HG03025 (cell line): ENCODE data around the gene POLE3.
"Not testable (repeated sequence)": the region's sequence is repeated elsewhere in the genome, so short reads cannot be mapped to it uniquely, and the experiment has no call there.

Experiments
- ATAC-seq: cut with Tn5 transposase; IDR thresholded peaks from one replicate; pipeline ENCODE4 v1.9.1; 2021; ENCODE audit warnings: mild to moderate bottlenecking, moderate library complexity; ENCODE audit not compliant: unreplicated experiment, low FRiP score

The POLE3 gene

GRCh38 chr9:113406353-113406752 is 4.1 kb downstream of the POLE3 start:
- ATAC-seq: not testable (repeated sequence)

- ATAC-seq: no peak
These were observed 6.8 kb downstream of the POLE3 start for GRCh38 chr9:113403646-113404045.

GRCh38 chr9:113401027-113401792 is 9.3 kb downstream of the POLE3 start, which contains the start of gene ALAD:
Gene ALAD, minus strand, starts transcription at chr9:113401284. Its CDS starts 7,725 bp downstream, at chr9:113393559.
- peak; percentile 94 for ATAC-seq

- ATAC-seq: no peak
These were observed 10.8 kb downstream of the POLE3 start for GRCh38 chr9:113399646-113400200.

- ATAC-seq: no peak
These were observed 11.7 kb downstream of the POLE3 start for GRCh38 chr9:113398796-113399195.

- ATAC-seq: no peak
These were observed 13.3 kb downstream of the POLE3 start for GRCh38 chr9:113397203-113397631.

GRCh38 chr9:113395000-113395861 is 15.2 kb downstream of the POLE3 start:
- ATAC-seq: no peak

GRCh38 chr9:113393281-113393680 is 17.2 kb downstream of the POLE3 start:
- ATAC-seq: no peak

- no peak for ATAC-seq
These were observed 18.6 kb downstream of the POLE3 start for GRCh38 chr9:113391917-113392316.

- ATAC-seq: no peak
These were observed 20.1 kb downstream of the POLE3 start for GRCh38 chr9:113390192-113390960.

GRCh38 chr9:113389451-113389850 is 21.0 kb downstream of the POLE3 start:
- no peak for ATAC-seq

- no peak for ATAC-seq
These were observed 21.6 kb downstream of the POLE3 start for GRCh38 chr9:113388833-113389232.

- no peak for ATAC-seq
These were observed 22.8 kb downstream of the POLE3 start for GRCh38 chr9:113387560-113388230.

- ATAC-seq: no peak
These were observed 23.7 kb downstream of the POLE3 start for GRCh38 chr9:113386571-113387393.

- no peak for ATAC-seq
These were observed 28.5 kb downstream of the POLE3 start for GRCh38 chr9:113381909-113382411.

- not testable (repeated sequence) for ATAC-seq
These were observed 29.0 kb downstream of the POLE3 start for GRCh38 chr9:113381441-113381840.

- ATAC-seq: no peak
These were observed 29.6 kb downstream of the POLE3 start for GRCh38 chr9:113380869-113381378.

GRCh38 chr9:113379829-113380210 is 30.7 kb downstream of the POLE3 start:
- ATAC-seq: not testable (repeated sequence)
